OCI-LY7 (cell line): Measurements from ENCODE around the gene MYO7A.

Experiments used
- EZH2phosphoT487 ChIP-seq: fragments of 200-600 bp; sonication (generic); IDR thresholded peaks from 2 replicates; pipeline ENCODE4 v1.6.1; 2018; ENCODE audit warnings: low read depth, borderline replicate concordance, mild to moderate bottlenecking, mixed run types, antibody characterized with exemption, low read length, moderate library complexity, mixed read lengths
- TF ChIP-seq, protein P1 (sequence below): fragments of 200-600 bp; sonication (generic); conservative IDR thresholded peaks from 2 replicates; pipeline ENCODE4 v1.5.1; 2014; ENCODE audit warnings: mild to moderate bottlenecking, antibody characterized with exemption, low read length, moderate library complexity, mixed read lengths

DNA sequence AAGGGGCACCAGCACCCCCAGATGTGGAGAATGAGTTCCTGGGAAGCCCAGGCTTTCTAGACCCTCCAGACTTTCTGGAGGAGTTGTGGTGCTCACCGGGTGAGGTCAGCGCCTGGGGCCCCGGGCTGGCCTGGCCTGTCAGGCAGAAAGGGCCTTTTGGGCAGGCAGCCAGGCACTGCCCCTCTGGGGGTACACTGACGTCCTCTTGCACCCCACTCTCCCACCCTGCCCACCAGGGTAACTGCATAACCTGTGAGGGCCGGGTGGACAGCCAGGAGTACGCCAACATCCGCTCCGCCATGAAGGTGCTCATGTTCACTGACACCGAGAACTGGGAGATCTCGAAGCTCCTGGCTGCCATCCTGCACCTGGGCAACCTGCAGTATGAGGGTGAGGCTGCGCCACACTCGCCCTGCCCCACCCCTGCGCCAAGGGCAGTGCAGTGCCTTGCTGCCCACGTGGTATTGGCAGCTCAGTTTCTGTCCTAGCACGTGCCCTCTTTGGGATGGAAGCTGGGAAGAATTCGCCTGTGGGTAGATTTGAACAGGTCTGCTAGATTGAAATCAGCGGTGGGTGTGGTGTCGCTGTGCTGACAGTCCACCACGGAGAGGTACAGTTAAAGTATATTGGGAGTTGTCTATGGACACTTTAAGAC lies 30.1 kb downstream of the MYO7A start:
- TF ChIP-seq, protein P1, sequence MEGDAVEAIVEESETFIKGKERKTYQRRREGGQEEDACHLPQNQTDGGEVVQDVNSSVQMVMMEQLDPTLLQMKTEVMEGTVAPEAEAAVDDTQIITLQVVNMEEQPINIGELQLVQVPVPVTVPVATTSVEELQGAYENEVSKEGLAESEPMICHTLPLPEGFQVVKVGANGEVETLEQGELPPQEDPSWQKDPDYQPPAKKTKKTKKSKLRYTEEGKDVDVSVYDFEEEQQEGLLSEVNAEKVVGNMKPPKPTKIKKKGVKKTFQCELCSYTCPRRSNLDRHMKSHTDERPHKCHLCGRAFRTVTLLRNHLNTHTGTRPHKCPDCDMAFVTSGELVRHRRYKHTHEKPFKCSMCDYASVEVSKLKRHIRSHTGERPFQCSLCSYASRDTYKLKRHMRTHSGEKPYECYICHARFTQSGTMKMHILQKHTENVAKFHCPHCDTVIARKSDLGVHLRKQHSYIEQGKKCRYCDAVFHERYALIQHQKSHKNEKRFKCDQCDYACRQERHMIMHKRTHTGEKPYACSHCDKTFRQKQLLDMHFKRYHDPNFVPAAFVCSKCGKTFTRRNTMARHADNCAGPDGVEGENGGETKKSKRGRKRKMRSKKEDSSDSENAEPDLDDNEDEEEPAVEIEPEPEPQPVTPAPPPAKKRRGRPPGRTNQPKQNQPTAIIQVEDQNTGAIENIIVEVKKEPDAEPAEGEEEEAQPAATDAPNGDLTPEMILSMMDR: no peak
- no peak for TF ChIP-seq EZH2phosphoT487
